GM12878 (cell line): Measurements from ENCODE around the gene NCF2. TPM values are rescaled to one million over a fixed set of nuclear protein-coding genes. Genes with fewer than 3 reads are reported as not detected.

Experiments used
- ATAC-seq: fragments of 200-7000 bp; cut with Tn5 transposase; 3 replicates; pipeline ENCODE4 v1.9.1; 2020; ENCODE audit warnings: mild to moderate bottlenecking, moderate library complexity
- BruUV-seq: library from RNA; stranded (reverse); fragments of 400-500 nt; replicated peaks from 2 replicates; lab custom pipeline; 2021; lab: Mats Ljungman, UMichigan
- CTCF ChIA-PET: fragments of 300-600 bp; sonication (Branson Sonifier 250); formaldehyde crosslinking; extraction: SDS; loops from one replicate; lab custom pipeline; 2021; ENCODE audit warnings: inconsistent platforms; lab: Yijun Ruan, JAX
- POLR2A ChIA-PET: fragments of 350-600 bp; formaldehyde crosslinking; extraction: SDS; loops from one replicate; lab custom pipeline; 2021; ENCODE audit warnings: inconsistent platforms; lab: Charles Lee
- RAD21 ChIA-PET: fragments of 300-600 bp; sonication (Branson Sonifier 250); formaldehyde crosslinking; loops from one replicate; lab custom pipeline; 2023; ENCODE audit warnings: antibody characterized with exemption; ENCODE audit not compliant: unreplicated experiment; lab: Charles Lee
- SMC1A ChIA-PET: fragments of 300-600 bp; sonication (Branson Sonifier 250); formaldehyde crosslinking; loops from one replicate; lab custom pipeline; 2023; ENCODE audit not compliant: unreplicated experiment, uncharacterized antibody; lab: Charles Lee
- DNase-seq: peaks from one replicate; pipeline ENCODE4 v3.0.0-alpha.2; 2011; ENCODE audit warnings: low read depth, low spot score
- FAIRE-seq: peaks from 3 replicates; lab custom pipeline; 2011; peaks lifted over from hg19 to GRCh38; lab: Jason Lieb, UNC
- H2AFZ ChIP-seq: 2 replicates; pipeline ENCODE4 v1.6.0; 2011; ENCODE audit warnings: low read depth, low read length, control low read depth; ENCODE audit not compliant: control insufficient read depth
- H3K27ac ChIP-seq: 2 replicates; pipeline ENCODE4 v1.5.1; 2011; ENCODE audit warnings: control low read depth; ENCODE audit not compliant: control insufficient read depth, insufficient read depth
- H3K27me3 ChIP-seq, 2 experiments: replicated peaks in 1 of 2; 2 replicates each; pipeline versions ENCODE4 v1.6.0 to v1.6.1; 2011; ENCODE audit warnings: low read length in 1 of 2; ENCODE audit not compliant: control insufficient read depth in 2 of 2, insufficient read depth in 2 of 2
- H3K36me3 ChIP-seq, 2 experiments: 2 replicates each; pipeline ENCODE4 v1.5.1; 2011; ENCODE audit warnings: low read length in 1 of 2; ENCODE audit not compliant: control insufficient read depth in 2 of 2, insufficient read depth in 2 of 2
- H3K4me1 ChIP-seq: 2 replicates; pipeline ENCODE4 v1.6.1; 2011; ENCODE audit warnings: mild to moderate bottlenecking, low read length, moderate library complexity, mixed read lengths; ENCODE audit not compliant: control insufficient read depth, insufficient read depth
- H3K4me2 ChIP-seq: 2 replicates; pipeline ENCODE4 v1.6.0; 2011; ENCODE audit warnings: control low read depth; ENCODE audit not compliant: control insufficient read depth, insufficient read depth
- H3K4me3 ChIP-seq: fragments of 200-600 bp; sonication (generic); 2 replicates; pipeline ENCODE4 v1.5.1; 2016
- H3K79me2 ChIP-seq: 2 replicates; pipeline ENCODE4 v1.6.0; 2011; ENCODE audit warnings: low read length; ENCODE audit not compliant: control insufficient read depth, insufficient read depth
- H3K9ac ChIP-seq: 2 replicates; pipeline ENCODE4 v1.8.0; 2011; ENCODE audit warnings: low read length, control low read depth, mixed read lengths; ENCODE audit not compliant: control insufficient read depth, insufficient read depth
- H3K9me3 ChIP-seq: replicated peaks from 3 replicates; pipeline ENCODE4 v1.5.1; 2011; ENCODE audit warnings: mild to moderate bottlenecking, low read length; ENCODE audit not compliant: control insufficient read depth, insufficient read depth
- H4K20me1 ChIP-seq: 2 replicates; pipeline ENCODE4 v1.6.0; 2011; ENCODE audit not compliant: control insufficient read depth, insufficient read depth
- ATF3 ChIP-seq: IDR thresholded peaks from 2 replicates; pipeline ENCODE4 v1.6.1; 2011; ENCODE audit warnings: low read depth, mild to moderate bottlenecking, low read length, moderate library complexity, borderline replicate concordance; ENCODE audit errors: extremely low read depth
- BHLHE40 ChIP-seq, 2 experiments: fragments of 450-650 bp in 1 of 2; IDR thresholded peaks; 2 replicates each; pipeline ENCODE4 v1.6.1; 2011 to 2017; ENCODE audit warnings: low read depth in 2 of 2, borderline replicate concordance in 1 of 2, improper control_type of control experiment in 1 of 2, low read length in 1 of 2, mild to moderate bottlenecking in 1 of 2
- RUNX3 ChIP-seq: IDR thresholded peaks from 2 replicates; pipeline ENCODE4 v1.6.1; 2012; ENCODE audit warnings: low read length, inconsistent platforms
- SMAD1 ChIP-seq: fragments of 450-650 bp; IDR thresholded peaks from 2 replicates; pipeline ENCODE4 v1.6.1; 2018; ENCODE audit warnings: mild to moderate bottlenecking, low read depth; ENCODE audit not compliant: partially characterized antibody
- WGBS: methylation state at CpG from one replicate; pipeline ENCODE4 v1.1.6; 2016; ENCODE audit warnings: low lambda C conversion rate; ENCODE audit not compliant: insufficient replicate concordance, insufficient coverage; ENCODE audit errors: missing lambda C conversion rate; 5-methylcytosine and 5-hydroxymethylcytosine counted together
- in situ Hi-C: fragments of 300-500 bp; cut with MboI; formaldehyde crosslinking; loops from 9 replicates; pipeline ENCODE4 v1.14.3; 2018; ENCODE audit warnings: mixed read lengths
- intact Hi-C: fragments of 100-400 bp; cut with micrococcal nuclease; formaldehyde crosslinking; loops from one replicate; pipeline ENCODE4 v1.14.2; 2022; ENCODE audit not compliant: unreplicated experiment
- polyA plus RNA-seq, 11 experiments: library from polyadenylated mRNA; depleted of rRNA in 4 of 11; unstranded in 6 of 11; stranded (reverse) in 5 of 11; fragments of >200 nt; fragmentation: Nextera tagmentation in 4 of 11; fragmentation: Illumina TruSeq in 1 of 11; extraction: Ambion mirVana in 4 of 11; extraction: Trizol in 1 of 11; gene quantifications; 1 replicate in 1 of 11; 2 replicates in 10 of 11; pipeline versions ENCODE4 v1.2.1 to v1.2.3, GENCODE V29; 2011 to 2016; ENCODE audit warnings: inconsistent platforms in 2 of 11, missing spikeins in 2 of 11, low read depth in 1 of 11
- total RNA-seq, 4 experiments: library from RNA; depleted of rRNA in 3 of 4; stranded (reverse); fragments of >200 nt in 3 of 4; fragmentation: Illumina TruSeq in 1 of 4; extraction: Trizol in 1 of 4; gene quantifications; 2 replicates each; pipeline versions ENCODE4 v1.2.1 to v1.2.3, GENCODE V29; 2013 to 2021

Gene NCF2
- total and polyA plus RNA-seq, 10 of the 15 experiments (the other 5 are each of a cell fraction or from before 2014, with no cell fraction given): 31.4 to 256 (median 77.1) TPM

DNA sequence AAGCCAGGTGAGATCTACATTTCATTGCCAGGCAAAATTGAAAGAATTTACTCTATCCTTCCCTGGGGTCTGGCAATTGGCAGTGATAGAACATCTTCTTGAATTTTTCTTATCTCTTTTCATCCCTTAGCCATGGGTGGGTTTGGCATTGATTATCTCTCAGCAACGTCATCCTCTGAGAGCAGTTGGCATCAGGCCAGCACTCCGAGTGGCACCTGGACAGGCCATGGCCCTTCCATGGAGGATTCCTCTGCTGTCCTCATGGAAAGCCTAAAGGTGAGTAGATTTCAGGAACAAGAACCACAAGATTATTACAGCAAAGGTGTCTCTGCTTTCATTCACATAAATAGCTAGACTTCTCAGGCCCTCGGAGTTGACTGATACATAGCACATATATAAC lies 39.3 kb downstream of the NCF2 start (continued):
- TF ChIP-seq ATF3: no peak
- TF ChIP-seq, all 136 proteins: peak for 0

- FAIRE-seq (no peak), ATAC-seq (peak; percentile 46), DNase-seq (no peak)
- 100% methylated on average over 1 of the region's 1 CpG for WGBS
- RAD21 ChIA-PET: interaction anchor here (1.0 to 1.1 kb wide), 2 partner anchors 8 to 61 kb away, joined by 3 read pairs; no protein-coding TSS in a partner anchor
- no peak overlapping the region for H2AFZ ChIP-seq
- H3K9me3 ChIP-seq: no peaks in the 10 kb centered on the region
- BruUV-seq: no TSS peak
- no peaks in the 10 kb centered on the region for H4K20me1 ChIP-seq
- no peak overlapping the region for H3K9ac ChIP-seq
- in situ Hi-C loops: loop anchor here (10.0 kb wide), 2 partner anchors 263 to 663 kb away; no protein-coding TSS in a partner anchor
- peaks cover 22 to 53% of the 10 kb centered on the region in 2 experiments for H3K36me3 ChIP-seq
- intact Hi-C loops: loop anchor here (10.0 kb wide), 1 partner anchor 583 kb away; no protein-coding TSS in a partner anchor
- H3K4me2 ChIP-seq: no peak overlapping the region
- no peaks in the 10 kb centered on the region for H3K79me2 ChIP-seq
- H3K27me3 ChIP-seq: no peaks in the 10 kb centered on the region
- CTCF ChIA-PET: interaction anchor here (1.0 to 2.2 kb wide), 4 partner anchors 15 to 585 kb away, joined by 3 to 8 read pairs (median 5); partner anchors contain the start of gene NCF2
- SMC1A ChIA-PET: interaction anchor here (0.8 to 4.3 kb wide), 11 partner anchors 10 to 265 kb away, joined by 3 to 18 read pairs (median 3); no protein-coding TSS in a partner anchor
- H3K27ac ChIP-seq: no peak overlapping the region
- no peak overlapping the region for H3K4me3 ChIP-seq
- TF ChIP-seq BHLHE40 (IDR thresholded peaks at IDR 0.05; ENCODE audit: borderline replicate concordance in 1 of 2, low read depth in 2 of 2, low read length in 1 of 2) (no peak), SMAD1 (no peak), RUNX3 (peak; percentile 34)
- POLR2A ChIA-PET: interaction anchor here (0.7 to 1.0 kb wide), 2 partner anchors 25 to 32 kb away, joined by 3 read pairs; no protein-coding TSS in a partner anchor
- no peaks in the 10 kb centered on the region for H3K4me1 ChIP-seq
Observed at GRCh38 chr1:183548116-183548515, 42.1 kb downstream of the NCF2 start.
